Left kidney (tissue), 2 donors: ENCODE measurements around the gene MNAT1. TPM values are rescaled to one million over a fixed set of nuclear protein-coding genes. Genes with fewer than 3 reads are reported as not detected.
A peak's percentile ranks its signal among the peaks of the same experiment; 100 is the strongest.

Experiments used
- DNase-seq: peaks from one replicate; pipeline ENCODE4 v3.0.0-alpha.2; 2013
- polyA plus RNA-seq: library from polyadenylated mRNA; unstranded; fragments of 120-200 nt; gene quantifications from one replicate; pipeline ENCODE4 v1.2.1, GENCODE V29; 2013; ENCODE audit not compliant: insufficient read length

MNAT1 gene
- polyA plus RNA-seq, 1 donor, result 53.0 TPM

- DNase-seq, result no peak
Observed at GRCh38 chr14:60963761-60964160, 229.2 kb downstream of the MNAT1 start.

- DNase-seq, result no peak
Observed at GRCh38 chr14:60964904-60965303, 230.3 kb downstream of the MNAT1 start.

- no peak for DNase-seq
Observed at GRCh38 chr14:60965402-60965801, 230.8 kb downstream of the MNAT1 start.

GRCh38 chr14:60968099-60968498 lies 233.5 kb downstream of the MNAT1 start:
- no peak for DNase-seq

- no peak for DNase-seq
Observed at GRCh38 chr14:60968671-60969070, 234.1 kb downstream of the MNAT1 start.

- no peak for DNase-seq
Observed at GRCh38 chr14:60970146-60970545, 235.6 kb downstream of the MNAT1 start.

- no peak for DNase-seq
Observed at GRCh38 chr14:60971271-60971670, 236.7 kb downstream of the MNAT1 start.

- no peak for DNase-seq
Observed at GRCh38 chr14:60972295-60972694, 237.7 kb downstream of the MNAT1 start.

GRCh38 chr14:60973070-60973469 lies 238.5 kb downstream of the MNAT1 start:
- DNase-seq, result no peak

GRCh38 chr14:60974090-60974651 lies 239.6 kb downstream of the MNAT1 start:
- no peak for DNase-seq

GRCh38 chr14:60975551-60975950 lies 241.0 kb downstream of the MNAT1 start:
- DNase-seq, result no peak

- no peak for DNase-seq
Observed at GRCh38 chr14:60977847-60978246, 243.3 kb downstream of the MNAT1 start.

- DNase-seq, result peak; percentile 93
Observed at GRCh38 chr14:60980811-60981632, 246.5 kb downstream of the MNAT1 start, which contains the start of the genes SLC38A6 and TRMT5. TSS of gene SLC38A6 (plus strand) at chr14:60981245. CDS start at chr14:60981278, 33 bp downstream. TSS of gene TRMT5 (minus strand) at chr14:60981079. CDS start at chr14:60980973, 106 bp downstream.

- no peak for DNase-seq
Observed at GRCh38 chr14:60981633-60982455, 247.3 kb downstream of the MNAT1 start.

GRCh38 chr14:60984196-60984595 lies 249.6 kb downstream of the MNAT1 start:
- DNase-seq, result no peak

GRCh38 chr14:60986500-60986899 lies 251.9 kb downstream of the MNAT1 start:
- no peak for DNase-seq

- DNase-seq, result no peak
Observed at GRCh38 chr14:60989599-60989998, 255.0 kb downstream of the MNAT1 start.

- DNase-seq, result no peak
Observed at GRCh38 chr14:60998617-60999016, 264.1 kb downstream of the MNAT1 start.

- DNase-seq, result no peak
Observed at GRCh38 chr14:60999536-60999935, 265.0 kb downstream of the MNAT1 start.

GRCh38 chr14:61003571-61003970 lies 269.0 kb downstream of the MNAT1 start:
- DNase-seq, result no peak

- no peak for DNase-seq
Observed at GRCh38 chr14:61019537-61019936, 285.0 kb downstream of the MNAT1 start.
